SK-N-MC (cell line): ENCODE results near the gene GGT6.

Experiments used
- EZH2 ChIP-seq: fragments of 200-600 bp; sonication (generic); IDR thresholded peaks from one replicate; pipeline ENCODE4 v1.6.1; 2017; ENCODE audit warnings: antibody characterized with exemption
- POLR2AphosphoS5 ChIP-seq: IDR thresholded peaks from 2 replicates; pipeline ENCODE4 v1.6.1; 2012; ENCODE audit warnings: mild to moderate bottlenecking, low read depth, low read length, borderline replicate concordance

GRCh38 chr17:4600563-4600962, 40.2 kb upstream of the GGT6 start:
- TF ChIP-seq EZH2 (no peak), POLR2AphosphoS5 (no peak)
